Spleen (tissue), 7 donors: Measurements from ENCODE around the gene CFAP157.
"Not testable (repeated sequence)": the region's sequence is repeated elsewhere in the genome, so short reads cannot be mapped to it uniquely, and the experiment has no call there.

Experiments
- POLR2A ChIP-seq, 3 donors: fragments of 450-650 bp; IDR thresholded peaks; one replicate each; pipeline ENCODE4 v1.5.1; 2017; ENCODE audit warnings: antibody characterized with exemption in 3 of 3, mild to moderate bottlenecking in 1 of 3
- POLR2AphosphoS5 ChIP-seq, 3 donors: sonication (generic); formaldehyde crosslinking; IDR thresholded peaks; one replicate each; pipeline ENCODE4 v1.5.1; 2017; ENCODE audit warnings: antibody characterized with exemption in 3 of 3
- TF ChIP-seq, protein P1 (sequence below), 11 experiments: fragments of 200-600 bp in 7 of 11; fragments of 450-650 bp in 4 of 11; sonication (generic) in 4 of 11; IDR thresholded peaks in 8 of 11; conservative IDR thresholded peaks in 3 of 11; 1 replicate in 7 of 11; 2 replicates in 4 of 11; pipeline versions ENCODE4 v1.4.0 to v1.8.0; 2016 to 2021; ENCODE audit warnings: antibody characterized with exemption in 11 of 11, inconsistent platforms in 4 of 11, mild to moderate bottlenecking in 1 of 11
- donor health status: DM: no; HTN: no; CAD: no; lungs with moderate emphysema.
- donor health status: DM: no; HTN: no; CAD: no.
- donor health status: DM: no; HTN: no; CAD: no.

DNA sequence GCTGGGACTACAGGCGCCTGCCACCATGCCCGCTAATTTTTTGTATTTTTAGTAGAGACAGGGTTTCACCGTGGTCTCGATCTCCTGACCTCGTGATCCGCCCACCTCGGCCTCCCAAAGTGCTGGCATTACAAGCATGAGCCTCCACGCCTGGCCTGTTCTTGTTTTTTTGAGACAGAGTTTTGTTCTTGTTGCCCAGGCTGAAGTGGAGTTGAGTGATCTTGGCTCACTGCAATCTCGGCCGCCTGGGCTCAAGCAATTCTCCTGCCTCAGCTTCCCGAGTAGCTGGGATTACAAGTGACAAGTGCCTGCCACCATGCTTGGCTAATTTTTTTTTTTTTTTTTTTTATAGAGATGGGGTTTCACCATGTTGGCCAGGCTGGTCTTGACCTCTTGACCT lies 50.0 kb downstream of the CFAP157 start:
- TF ChIP-seq, protein P1, sequence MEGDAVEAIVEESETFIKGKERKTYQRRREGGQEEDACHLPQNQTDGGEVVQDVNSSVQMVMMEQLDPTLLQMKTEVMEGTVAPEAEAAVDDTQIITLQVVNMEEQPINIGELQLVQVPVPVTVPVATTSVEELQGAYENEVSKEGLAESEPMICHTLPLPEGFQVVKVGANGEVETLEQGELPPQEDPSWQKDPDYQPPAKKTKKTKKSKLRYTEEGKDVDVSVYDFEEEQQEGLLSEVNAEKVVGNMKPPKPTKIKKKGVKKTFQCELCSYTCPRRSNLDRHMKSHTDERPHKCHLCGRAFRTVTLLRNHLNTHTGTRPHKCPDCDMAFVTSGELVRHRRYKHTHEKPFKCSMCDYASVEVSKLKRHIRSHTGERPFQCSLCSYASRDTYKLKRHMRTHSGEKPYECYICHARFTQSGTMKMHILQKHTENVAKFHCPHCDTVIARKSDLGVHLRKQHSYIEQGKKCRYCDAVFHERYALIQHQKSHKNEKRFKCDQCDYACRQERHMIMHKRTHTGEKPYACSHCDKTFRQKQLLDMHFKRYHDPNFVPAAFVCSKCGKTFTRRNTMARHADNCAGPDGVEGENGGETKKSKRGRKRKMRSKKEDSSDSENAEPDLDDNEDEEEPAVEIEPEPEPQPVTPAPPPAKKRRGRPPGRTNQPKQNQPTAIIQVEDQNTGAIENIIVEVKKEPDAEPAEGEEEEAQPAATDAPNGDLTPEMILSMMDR (IDR thresholded peaks at IDR 0.05 in 8 of 11, conservative IDR thresholded peaks at IDR 0.05 in 3 of 11), result not testable (repeated sequence)
- TF ChIP-seq POLR2A, POLR2AphosphoS5 (IDR thresholded peaks at IDR 0.05): not testable (repeated sequence)
